ENCODE results near the gene SLC9C1.

DNA sequence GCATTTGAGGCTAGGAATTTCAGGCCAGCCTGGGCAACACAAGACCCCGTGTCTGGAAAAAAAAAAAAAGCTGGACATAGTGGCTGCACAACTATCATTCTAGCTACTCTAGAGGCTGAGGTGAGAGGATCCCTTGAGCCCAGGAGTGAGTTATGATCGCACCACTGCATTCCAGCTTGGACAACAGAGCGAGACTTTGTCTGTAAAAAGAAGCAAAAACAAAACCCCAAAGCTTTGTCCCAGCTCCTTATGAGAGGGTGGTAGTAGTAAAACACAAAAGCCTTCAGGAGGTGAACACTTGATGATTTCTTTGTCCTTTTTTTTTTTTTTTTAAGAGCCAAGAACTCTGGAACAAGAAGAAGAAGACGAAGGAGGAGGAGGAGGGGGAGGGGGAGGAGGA lies 37.8 kb upstream of the SLC9C1 start:
- TF ChIP-seq POLR2AphosphoS5 (IDR thresholded peaks at IDR 0.05) (no peak), EP300 (IDR thresholded peaks at IDR 0.05; ENCODE audit: low read depth) (no peak), POLR2A (IDR thresholded peaks at IDR 0.05) (no peak)
- TF ChIP-seq, protein P1, sequence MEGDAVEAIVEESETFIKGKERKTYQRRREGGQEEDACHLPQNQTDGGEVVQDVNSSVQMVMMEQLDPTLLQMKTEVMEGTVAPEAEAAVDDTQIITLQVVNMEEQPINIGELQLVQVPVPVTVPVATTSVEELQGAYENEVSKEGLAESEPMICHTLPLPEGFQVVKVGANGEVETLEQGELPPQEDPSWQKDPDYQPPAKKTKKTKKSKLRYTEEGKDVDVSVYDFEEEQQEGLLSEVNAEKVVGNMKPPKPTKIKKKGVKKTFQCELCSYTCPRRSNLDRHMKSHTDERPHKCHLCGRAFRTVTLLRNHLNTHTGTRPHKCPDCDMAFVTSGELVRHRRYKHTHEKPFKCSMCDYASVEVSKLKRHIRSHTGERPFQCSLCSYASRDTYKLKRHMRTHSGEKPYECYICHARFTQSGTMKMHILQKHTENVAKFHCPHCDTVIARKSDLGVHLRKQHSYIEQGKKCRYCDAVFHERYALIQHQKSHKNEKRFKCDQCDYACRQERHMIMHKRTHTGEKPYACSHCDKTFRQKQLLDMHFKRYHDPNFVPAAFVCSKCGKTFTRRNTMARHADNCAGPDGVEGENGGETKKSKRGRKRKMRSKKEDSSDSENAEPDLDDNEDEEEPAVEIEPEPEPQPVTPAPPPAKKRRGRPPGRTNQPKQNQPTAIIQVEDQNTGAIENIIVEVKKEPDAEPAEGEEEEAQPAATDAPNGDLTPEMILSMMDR (IDR thresholded peaks at IDR 0.05) = no peak
